Mesothelial cell of epicardium (in vitro differentiated cells): ENCODE measurements around the gene IFIT3. TPM values are rescaled to one million over a fixed set of nuclear protein-coding genes. Genes with fewer than 3 reads are reported as not detected.

Experiments
- DNase-seq, 2 experiments: peaks; one replicate each; pipeline ENCODE4 v3.0.0; 2021; ENCODE audit warnings: low spot score in 2 of 2; ENCODE audit not compliant: unreplicated experiment in 2 of 2
- H3K27ac Mint-ChIP-seq: 2 replicates; pipeline ENCODE4 v1.8.0; 2021; ENCODE audit warnings: mixed read lengths
- H3K27me3 Mint-ChIP-seq: 2 replicates; pipeline ENCODE4 v1.8.0; 2021; ENCODE audit warnings: low read depth, mixed read lengths
- H3K36me3 Mint-ChIP-seq: 2 replicates; pipeline ENCODE4 v1.8.0; 2021; ENCODE audit warnings: mixed read lengths
- H3K4me1 Mint-ChIP-seq: 2 replicates; pipeline ENCODE4 v1.8.0; 2021; ENCODE audit warnings: mixed read lengths
- H3K4me3 Mint-ChIP-seq: 2 replicates; pipeline ENCODE4 v1.8.0; 2021; ENCODE audit warnings: mild to moderate bottlenecking, moderate library complexity, mixed read lengths
- H3K9me3 Mint-ChIP-seq: 2 replicates; pipeline ENCODE4 v1.8.0; 2021; ENCODE audit warnings: mixed read lengths
- total RNA-seq: library from RNA; stranded (reverse); gene quantifications from 3 replicates; pipeline ENCODE4 v1.2.1, GENCODE V29; 2021
- TF ChIP-seq, protein P1 (sequence below): fragments of 200-600 bp; sonication (generic); IDR thresholded peaks from one replicate; pipeline ENCODE4 v1.5.0; 2021; ENCODE audit warnings: antibody characterized with exemption; ENCODE audit not compliant: unreplicated experiment

The IFIT3 gene
- total RNA-seq: 14.3 to 17.8 TPM (median 14.9 TPM) in 3 replicates

DNA sequence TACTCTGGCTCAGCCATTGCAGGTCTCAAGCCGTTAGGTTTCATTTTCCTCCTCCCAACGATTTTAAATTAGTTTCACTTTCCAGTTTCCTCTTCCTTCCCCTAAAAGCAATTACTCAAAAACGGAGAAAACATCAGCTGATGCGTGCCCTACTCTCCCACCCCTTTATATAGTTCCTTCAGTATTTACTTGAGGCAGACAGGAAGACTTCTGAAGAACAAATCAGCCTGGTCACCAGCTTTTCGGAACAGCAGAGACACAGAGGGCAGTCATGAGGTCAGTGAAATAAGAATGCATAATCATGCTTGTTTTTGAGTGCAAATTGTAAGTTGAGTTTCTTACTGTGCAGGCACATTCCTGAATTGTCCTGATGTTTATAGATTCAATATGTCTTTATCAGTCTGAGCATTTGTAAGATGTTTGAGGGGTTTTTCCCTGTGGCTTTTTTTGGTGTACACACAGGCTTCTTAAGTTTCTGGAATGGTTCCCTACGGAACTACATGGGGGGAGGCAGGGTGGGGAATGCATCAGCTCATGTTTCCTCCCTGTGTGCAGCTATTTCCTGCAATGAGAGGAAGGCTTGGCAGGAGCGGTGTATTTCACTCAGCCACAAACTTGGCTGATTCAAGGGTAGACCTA lies at the start of gene IFIT3:
TSS of gene IFIT3 (plus strand) at position 195 of the 639 bp plus-strand sequence. CDS start at position 272, 77 bp downstream.
- H3K27me3 Mint-ChIP-seq: no peaks in the 10 kb centered on the region
- H3K4me3 Mint-ChIP-seq: peak within 1 kb of the TSS; percentile 73
- DNase-seq: no peak
- TF ChIP-seq, protein P1, sequence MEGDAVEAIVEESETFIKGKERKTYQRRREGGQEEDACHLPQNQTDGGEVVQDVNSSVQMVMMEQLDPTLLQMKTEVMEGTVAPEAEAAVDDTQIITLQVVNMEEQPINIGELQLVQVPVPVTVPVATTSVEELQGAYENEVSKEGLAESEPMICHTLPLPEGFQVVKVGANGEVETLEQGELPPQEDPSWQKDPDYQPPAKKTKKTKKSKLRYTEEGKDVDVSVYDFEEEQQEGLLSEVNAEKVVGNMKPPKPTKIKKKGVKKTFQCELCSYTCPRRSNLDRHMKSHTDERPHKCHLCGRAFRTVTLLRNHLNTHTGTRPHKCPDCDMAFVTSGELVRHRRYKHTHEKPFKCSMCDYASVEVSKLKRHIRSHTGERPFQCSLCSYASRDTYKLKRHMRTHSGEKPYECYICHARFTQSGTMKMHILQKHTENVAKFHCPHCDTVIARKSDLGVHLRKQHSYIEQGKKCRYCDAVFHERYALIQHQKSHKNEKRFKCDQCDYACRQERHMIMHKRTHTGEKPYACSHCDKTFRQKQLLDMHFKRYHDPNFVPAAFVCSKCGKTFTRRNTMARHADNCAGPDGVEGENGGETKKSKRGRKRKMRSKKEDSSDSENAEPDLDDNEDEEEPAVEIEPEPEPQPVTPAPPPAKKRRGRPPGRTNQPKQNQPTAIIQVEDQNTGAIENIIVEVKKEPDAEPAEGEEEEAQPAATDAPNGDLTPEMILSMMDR: no peak
- H3K4me1 Mint-ChIP-seq: peaks cover 48% of the 10 kb centered on the region
- H3K27ac Mint-ChIP-seq: peak within 1 kb of the TSS; percentile 99
- peaks cover 20% of the 10 kb centered on the region for H3K9me3 Mint-ChIP-seq
- H3K36me3 Mint-ChIP-seq: peaks cover 5% of the 10 kb centered on the region

DNA sequence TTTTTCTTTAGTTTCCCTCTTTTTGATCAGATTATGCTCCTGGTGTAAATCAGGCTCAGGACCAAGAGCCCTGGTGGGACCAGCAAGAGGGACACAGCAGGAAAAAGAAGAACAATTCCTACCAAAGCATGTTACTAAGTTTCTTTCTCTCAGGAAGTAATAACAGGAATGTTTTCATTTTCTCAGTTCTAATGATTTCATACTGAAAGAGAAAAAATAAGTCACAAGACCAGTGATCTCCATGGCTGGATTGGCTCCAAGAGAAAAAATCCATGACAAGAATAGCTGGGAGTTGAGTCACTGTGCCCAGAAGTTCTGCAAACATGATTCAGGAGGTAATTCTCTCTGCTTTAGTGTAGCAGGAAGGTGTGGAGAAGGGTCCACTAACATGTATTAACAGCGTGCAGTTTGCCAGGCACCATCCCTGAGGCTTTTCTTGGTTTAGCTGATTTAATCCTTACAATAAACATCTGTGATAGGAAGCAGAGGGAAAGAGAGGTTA lies 49.7 kb upstream of the IFIT3 start:
- peaks cover 62% of the 10 kb centered on the region for H3K4me1 Mint-ChIP-seq
- H3K27ac Mint-ChIP-seq: peak overlapping the region; percentile 96
- no peaks in the 10 kb centered on the region for H3K36me3 Mint-ChIP-seq
- DNase-seq: no peak
- H3K9me3 Mint-ChIP-seq: no peaks in the 10 kb centered on the region
- no peaks in the 10 kb centered on the region for H3K27me3 Mint-ChIP-seq
- TF ChIP-seq, protein P1: no peak
- H3K4me3 Mint-ChIP-seq: no peak overlapping the region

DNA sequence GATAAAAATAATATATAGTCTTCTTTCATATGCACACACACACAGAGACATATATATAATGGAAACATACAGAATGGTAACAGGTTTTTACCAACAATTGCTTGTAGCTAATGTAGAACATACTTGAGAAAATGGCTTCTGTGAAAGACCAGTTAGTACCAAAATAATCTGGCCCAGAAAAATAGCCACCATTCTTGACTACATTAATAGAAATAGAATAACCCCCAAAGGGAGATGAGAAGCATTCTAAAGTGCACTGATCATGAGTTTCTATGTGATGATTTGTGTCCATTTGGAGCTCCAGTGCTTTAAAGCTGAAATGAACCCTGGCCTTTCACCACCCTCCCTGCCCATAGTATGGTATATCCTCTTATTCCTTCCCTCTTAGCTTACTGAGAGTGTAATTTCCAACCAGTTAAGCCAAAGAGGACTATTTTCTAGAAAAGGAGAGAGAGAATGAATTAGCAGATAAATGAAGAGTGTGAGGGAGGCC lies 48.9 kb upstream of the IFIT3 start:
- Mint-ChIP-seq H3K4me3 (no peak overlapping the region), H3K36me3 (no peaks in the 10 kb centered on the region), H3K27ac (peak overlapping the region; percentile 70), H3K4me1 (peaks cover 67% of the 10 kb centered on the region), H3K9me3 (no peaks in the 10 kb centered on the region), H3K27me3 (no peaks in the 10 kb centered on the region)
- no peak for DNase-seq
- TF ChIP-seq, protein P1: no peak

DNA sequence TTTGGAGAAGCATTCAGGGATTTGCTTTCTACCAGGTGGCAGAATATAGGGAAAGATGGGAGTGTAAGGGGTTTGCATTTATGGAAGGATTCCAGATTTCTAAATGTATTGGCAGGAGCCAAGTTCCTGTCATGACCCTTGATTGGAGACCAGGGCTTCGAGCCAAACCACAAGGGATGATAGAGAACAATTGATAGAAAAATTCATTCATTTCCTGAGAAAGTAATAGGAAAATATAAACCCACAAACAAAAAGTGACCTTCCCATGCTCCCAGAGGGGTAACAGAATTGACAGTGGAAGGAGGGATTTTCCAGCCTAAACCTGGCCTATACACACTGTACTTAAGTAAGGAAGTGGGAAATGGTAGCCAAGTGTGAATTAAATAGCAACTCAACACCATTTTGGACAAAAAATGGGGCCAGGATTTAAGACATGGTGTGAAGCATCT lies 48.4 kb upstream of the IFIT3 start:
- H3K27ac Mint-ChIP-seq: peak overlapping the region; percentile 70
- H3K4me1 Mint-ChIP-seq: peaks cover 67% of the 10 kb centered on the region
- H3K36me3 Mint-ChIP-seq: no peaks in the 10 kb centered on the region

DNA sequence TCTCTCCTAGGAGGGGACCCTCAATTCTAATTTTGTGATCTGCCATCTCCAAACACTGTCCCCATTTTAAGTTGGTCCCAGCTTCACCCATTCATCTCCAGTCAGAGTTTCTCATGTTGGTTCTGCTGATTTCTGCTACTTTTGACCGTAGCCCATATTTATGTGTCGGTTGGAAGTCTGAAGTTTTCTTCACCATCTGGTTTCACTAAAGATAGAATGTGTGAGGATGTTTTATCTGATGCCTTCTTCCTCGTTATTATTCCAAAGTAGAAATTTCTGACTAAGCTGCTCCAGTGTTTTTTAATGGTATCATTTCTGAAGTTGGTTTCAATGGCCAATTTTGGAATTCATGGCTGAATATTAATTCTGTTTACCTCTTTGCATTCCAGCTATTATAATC lies 47.3 kb upstream of the IFIT3 start:
- no peak overlapping the region for H3K4me3 Mint-ChIP-seq
- no peaks in the 10 kb centered on the region for H3K27me3 Mint-ChIP-seq
- no peak for DNase-seq
- H3K36me3 Mint-ChIP-seq: no peaks in the 10 kb centered on the region
- peaks cover 66% of the 10 kb centered on the region for H3K4me1 Mint-ChIP-seq
- TF ChIP-seq, protein P1: no peak
- no peaks in the 10 kb centered on the region for H3K9me3 Mint-ChIP-seq
- peak overlapping the region; percentile 74 for H3K27ac Mint-ChIP-seq

More for the DNA sequence above, 48.4 kb upstream of the IFIT3 start:
- TF ChIP-seq, protein P1: no peak
- no peak for DNase-seq
- Mint-ChIP-seq H3K27me3 (no peaks in the 10 kb centered on the region), H3K9me3 (no peaks in the 10 kb centered on the region), H3K4me3 (no peak overlapping the region)
